Gastrocnemius medialis (tissue), 4 donors: Measurements from ENCODE around the gene CCDC187. TPM values are rescaled to one million over a fixed set of nuclear protein-coding genes. Genes with fewer than 3 reads are reported as not detected.

ENCODE experiments used
- ATAC-seq, 2 donors: fragments of 150-250 bp; one replicate each; pipeline ENCODE4 v1.9.1; 2016
- DNase-seq, 2 donors: peaks; one replicate each; pipeline ENCODE4 v3.0.0-alpha.2; 2019
- H3K27ac ChIP-seq, 4 donors: fragments of 200-600 bp; sonication (generic); 1 replicate in 1 of 4; 2 replicates in 3 of 4; pipeline ENCODE4 v1.5.1; 2016 to 2018; ENCODE audit warnings: mild to moderate bottlenecking in 2 of 4, moderate library complexity in 1 of 4
- H3K27me3 ChIP-seq, 3 donors: fragments of 200-600 bp; sonication (generic) in 2 of 3; 1 replicate in 1 of 3; 2 replicates in 2 of 3; pipeline versions ENCODE4 v1.5.1 to v1.6.0; 2016 to 2019; ENCODE audit warnings: mild to moderate bottlenecking in 1 of 3, moderate library complexity in 1 of 3
- H3K36me3 ChIP-seq, 2 donors: fragments of 200-600 bp; sonication (generic) in 1 of 2; one replicate each; pipeline ENCODE4 v1.5.1; 2017 to 2018
- H3K4me1 ChIP-seq, 2 donors: fragments of 200-600 bp; sonication (generic) in 1 of 2; one replicate each; pipeline ENCODE4 v1.5.1; 2016 to 2017; ENCODE audit warnings: mild to moderate bottlenecking in 2 of 2
- H3K4me3 ChIP-seq, 4 donors: fragments of 200-600 bp; sonication (generic) in 3 of 4; 1 replicate in 1 of 4; 2 replicates in 3 of 4; pipeline ENCODE4 v1.5.1; 2016 to 2019; ENCODE audit warnings: mild to moderate bottlenecking in 2 of 4
- H3K9me3 ChIP-seq, 3 donors: fragments of 200-600 bp; sonication (generic) in 2 of 3; 1 replicate in 1 of 3; 2 replicates in 2 of 3; pipeline ENCODE4 v1.5.1; 2016 to 2019
- CTCF ChIP-seq, 5 experiments: fragments of 450-650 bp in 3 of 5; fragments of 200-600 bp in 2 of 5; sonication (generic) in 2 of 5; IDR thresholded peaks in 4 of 5; conservative IDR thresholded peaks in 1 of 5; 1 replicate in 4 of 5; 2 replicates in 1 of 5; pipeline ENCODE4 v1.5.1; 2016 to 2019; ENCODE audit warnings: antibody characterized with exemption in 5 of 5, mild to moderate bottlenecking in 3 of 5, moderate library complexity in 3 of 5
- POLR2A ChIP-seq, 2 donors: fragments of 450-650 bp; IDR thresholded peaks; one replicate each; pipeline ENCODE4 v1.6.1; 2017; ENCODE audit warnings: antibody characterized with exemption in 2 of 2, mild to moderate bottlenecking in 2 of 2, moderate library complexity in 2 of 2
- in situ Hi-C, 4 donors: fragments of 200-750 bp; cut with MboI; loops; one replicate each; pipeline versions ENCODE4 v1.15.0 to v1.8.0; 2017; ENCODE audit warnings: low sequenced_read_pairs in 4 of 4
- intact Hi-C: fragments of 100-400 bp; cut with DNase I; formaldehyde crosslinking; loops from one replicate; pipeline ENCODE4 v1.15.1; 2023; ENCODE audit warnings: low total_unique reads
- total RNA-seq, 4 donors: library from RNA; depleted of rRNA; stranded (reverse); fragments of >200 nt; gene quantifications; one replicate each; pipeline versions ENCODE4 v1.1.0 to v1.2.3, GENCODE V29; 2016

The CCDC187 gene
- total RNA-seq, 4 donors from 2014 or later, result not detected

DNA sequence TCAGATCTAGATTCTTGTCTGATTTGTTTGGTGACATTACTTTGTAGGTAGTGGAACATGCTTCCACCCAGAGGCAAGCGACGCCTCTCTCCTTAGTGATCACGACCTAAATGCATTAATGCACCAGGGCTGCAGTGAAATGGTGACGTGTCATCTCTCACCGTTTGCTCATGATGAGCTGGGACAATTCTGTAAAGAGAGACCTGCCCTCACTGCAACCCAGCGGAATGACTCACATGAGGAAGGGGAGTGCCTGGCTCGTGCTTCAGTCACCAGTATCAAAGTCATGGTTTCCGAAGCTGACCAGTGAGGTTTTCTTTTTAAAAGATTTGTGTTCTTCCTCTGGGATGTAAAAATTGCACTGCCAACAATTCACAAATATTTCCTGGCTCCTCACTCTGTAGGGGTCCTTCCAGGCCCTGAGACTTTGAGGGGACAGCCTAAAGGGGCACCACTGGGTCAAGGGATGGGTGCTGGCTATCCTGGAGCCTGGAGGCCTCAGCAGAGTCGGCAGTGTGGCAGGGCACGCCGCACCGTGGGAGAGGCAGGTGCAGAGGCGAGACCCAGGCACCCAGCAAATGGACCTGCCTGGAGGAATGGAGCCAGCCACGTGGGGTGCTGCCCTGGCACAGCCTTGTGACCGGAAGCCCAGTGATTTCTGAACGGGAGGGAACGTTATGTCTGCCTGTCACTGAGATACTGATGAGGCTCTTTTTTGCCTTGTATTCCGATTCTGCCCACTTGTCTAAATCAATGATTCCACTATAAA lies 75.6 kb downstream of the CCDC187 start:
- no peak overlapping the region for H3K27ac ChIP-seq
- DNase-seq, result no peak
- no peaks in the 10 kb centered on the region for H3K9me3 ChIP-seq
- TF ChIP-seq CTCF (IDR thresholded peaks at IDR 0.05 in 4 of 5, conservative IDR thresholded peaks at IDR 0.05 in 1 of 5) (no peak), POLR2A (IDR thresholded peaks at IDR 0.05) (no peak)
- no peaks in the 10 kb centered on the region for H3K4me1 ChIP-seq
- ATAC-seq, result no peak
- H3K27me3 ChIP-seq, result no peaks in the 10 kb centered on the region
- peaks cover 0 to 6% of the 10 kb centered on the region in 2 donors for H3K36me3 ChIP-seq
- intact Hi-C loops, result no loop called here
- no peak overlapping the region for H3K4me3 ChIP-seq
- in situ Hi-C loops, result no loop called here

DNA sequence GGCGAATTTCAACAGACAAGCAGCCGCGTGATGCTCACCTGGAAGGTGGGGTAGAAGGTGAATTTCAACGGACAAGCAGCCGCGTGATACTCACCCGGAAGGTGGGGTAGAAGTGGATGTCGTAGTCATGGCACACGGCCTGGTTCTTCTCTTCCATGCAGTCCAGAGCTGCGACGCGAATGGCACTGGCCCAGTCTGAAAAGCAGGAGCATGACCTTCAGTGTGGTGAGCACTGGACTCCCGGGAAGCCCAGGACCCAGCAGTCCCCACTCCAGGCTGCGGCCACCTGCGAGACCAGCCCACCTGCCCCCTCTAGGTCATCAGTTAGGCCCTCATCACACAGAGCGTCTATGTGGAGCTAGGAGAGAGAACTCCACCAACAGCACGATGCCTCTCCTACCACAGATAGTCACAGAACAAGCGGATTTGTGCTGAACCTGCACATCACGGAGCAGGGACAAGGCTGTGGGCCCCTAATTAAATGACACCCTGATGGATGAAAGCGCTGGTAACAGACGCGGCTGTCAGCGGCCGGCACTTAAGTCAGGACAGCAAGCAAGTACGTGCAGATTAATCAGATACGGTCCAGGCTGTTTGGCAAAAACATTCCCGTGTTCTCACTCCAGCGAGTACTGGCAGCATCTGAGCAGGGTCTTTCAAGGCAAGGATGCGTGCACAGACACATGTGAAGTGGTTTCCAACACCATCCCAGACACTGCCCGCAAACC lies 77.0 kb downstream of the CCDC187 start:
- Histone ChIP-seq H3K36me3 (peaks cover 0 to 19% of the 10 kb centered on the region in 2 donors), H3K27me3 (no peaks in the 10 kb centered on the region), H3K27ac (no peak overlapping the region), H3K4me1 (no peaks in the 10 kb centered on the region), H3K4me3 (no peak overlapping the region), H3K9me3 (no peaks in the 10 kb centered on the region)
- intact Hi-C loops (no loop called here), in situ Hi-C loops (no loop called here)
- TF ChIP-seq CTCF (IDR thresholded peaks at IDR 0.05 in 4 of 5, conservative IDR thresholded peaks at IDR 0.05 in 1 of 5) (no peak), POLR2A (IDR thresholded peaks at IDR 0.05) (no peak)
- DNase-seq, result no peak
- no peak for ATAC-seq

- Histone ChIP-seq H3K4me1 (no peaks in the 10 kb centered on the region), H3K36me3 (peaks cover 0 to 27% of the 10 kb centered on the region in 2 donors), H3K4me3 (no peak overlapping the region), H3K27ac (no peak overlapping the region), H3K27me3 (no peaks in the 10 kb centered on the region), H3K9me3 (no peaks in the 10 kb centered on the region)
- in situ Hi-C loops, result no loop called here
- TF ChIP-seq POLR2A (IDR thresholded peaks at IDR 0.05) (no peak), CTCF (IDR thresholded peaks at IDR 0.05 in 4 of 5, conservative IDR thresholded peaks at IDR 0.05 in 1 of 5) (peak in 3 of 5 experiments; percentile 36 to 53 (median 52))
- DNase-seq, result no peak
- no peak for ATAC-seq
- intact Hi-C loops, result no loop called here
Observed at GRCh38 chr9:136225748-136226679, 77.9 kb downstream of the CCDC187 start.

DNA sequence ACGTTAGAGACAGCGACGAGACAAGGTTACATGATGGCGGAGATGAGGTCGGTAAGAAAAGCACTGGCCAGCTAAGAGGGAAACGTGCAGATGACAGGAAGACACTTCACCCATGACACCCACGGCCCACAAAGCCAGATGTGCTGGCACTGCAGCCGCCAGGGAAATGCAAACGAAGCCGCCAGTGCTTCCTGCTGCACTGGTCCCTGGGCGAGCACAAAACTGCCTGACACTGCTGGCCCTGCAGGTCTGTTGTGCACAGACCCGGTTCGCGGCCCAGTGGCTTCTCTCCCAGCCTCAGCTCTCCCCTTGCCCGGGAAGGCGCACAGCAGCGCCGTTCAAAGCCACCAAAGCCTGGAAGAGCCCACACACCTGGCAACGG lies 78.5 kb downstream of the CCDC187 start:
- in situ Hi-C loops (no loop called here), intact Hi-C loops (no loop called here)
- H3K36me3 ChIP-seq, result peaks cover 0 to 28% of the 10 kb centered on the region in 2 donors
- H3K4me1 ChIP-seq, result no peaks in the 10 kb centered on the region
- H3K4me3 ChIP-seq, result no peak overlapping the region
- TF ChIP-seq CTCF (IDR thresholded peaks at IDR 0.05 in 4 of 5, conservative IDR thresholded peaks at IDR 0.05 in 1 of 5) (no peak), POLR2A (IDR thresholded peaks at IDR 0.05) (no peak)
- no peak for ATAC-seq
- DNase-seq, result no peak
- no peak overlapping the region for H3K27ac ChIP-seq
- no peaks in the 10 kb centered on the region for H3K9me3 ChIP-seq
- H3K27me3 ChIP-seq, result no peaks in the 10 kb centered on the region
